ENCODE results near the gene ENTPD8.

GRCh38 chr9:137392232-137393007 lies 48.7 kb downstream of the ENTPD8 start:
- no peak for TF ChIP-seq CTCF (IDR thresholded peaks at IDR 0.05)
- no peak for TF ChIP-seq POLR2A (IDR thresholded peaks at IDR 0.05)
- TF ChIP-seq POLR2AphosphoS5 (IDR thresholded peaks at IDR 0.05), result no peak
- TF ChIP-seq EP300 (IDR thresholded peaks at IDR 0.05), result no peak

Measured in gastroesophageal sphincter (tissue), 3 donors.